ENCODE measurements around the gene ZFYVE16.

The ZFYVE16 gene

DNA sequence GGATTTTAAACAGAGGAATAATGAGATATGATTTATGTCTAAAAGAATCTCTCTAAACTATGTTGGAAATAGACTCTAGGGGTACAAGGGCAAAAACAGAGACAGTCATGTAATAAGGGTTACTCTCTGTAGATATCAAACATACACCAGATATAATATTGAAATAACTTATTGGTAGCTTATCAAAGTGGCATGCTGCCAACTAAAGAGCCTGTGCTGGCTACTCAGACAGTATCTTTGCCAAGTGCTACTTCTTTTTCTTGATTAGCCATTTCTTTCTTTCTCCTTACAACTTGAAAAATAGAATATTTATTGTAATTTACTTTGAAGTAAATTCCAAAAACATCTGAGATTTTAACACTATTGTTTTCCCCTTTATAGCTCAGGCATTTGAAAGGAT lies 34.9 kb downstream of the ZFYVE16 start:
- no peak for ATAC-seq

DNA sequence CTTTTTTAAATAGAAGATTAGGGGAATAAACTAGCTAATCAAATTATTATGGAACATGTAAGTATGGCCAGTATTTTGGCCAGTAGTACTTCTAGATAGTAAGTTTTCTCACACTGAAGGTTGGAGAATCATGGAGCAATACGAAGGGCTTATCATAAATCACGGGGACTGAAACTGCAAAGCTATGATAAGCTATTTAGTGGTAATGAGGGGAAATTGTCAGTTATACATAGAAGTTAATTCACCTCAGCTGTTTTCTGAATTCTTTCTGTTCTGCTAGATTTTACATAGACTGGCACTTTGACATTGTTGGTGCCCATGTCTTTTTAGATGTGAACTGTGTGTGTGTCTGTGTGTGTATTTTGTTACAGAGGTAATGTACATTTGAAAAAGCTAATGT lies 45.5 kb downstream of the ZFYVE16 start:
- ATAC-seq, result no peak
- 0 out of 2 replicates have a peak, but pooled peaks have one; percentile 12 for TF ChIP-seq ISL1 (CRISPR knock-in tag; IDR thresholded peaks at IDR 0.05)
- no peak for TF ChIP-seq ZFP3 (CRISPR knock-in tag; IDR thresholded peaks at IDR 0.05)

More for the DNA sequence above, 34.9 kb downstream of the ZFYVE16 start:
- TF ChIP-seq, protein P1, sequence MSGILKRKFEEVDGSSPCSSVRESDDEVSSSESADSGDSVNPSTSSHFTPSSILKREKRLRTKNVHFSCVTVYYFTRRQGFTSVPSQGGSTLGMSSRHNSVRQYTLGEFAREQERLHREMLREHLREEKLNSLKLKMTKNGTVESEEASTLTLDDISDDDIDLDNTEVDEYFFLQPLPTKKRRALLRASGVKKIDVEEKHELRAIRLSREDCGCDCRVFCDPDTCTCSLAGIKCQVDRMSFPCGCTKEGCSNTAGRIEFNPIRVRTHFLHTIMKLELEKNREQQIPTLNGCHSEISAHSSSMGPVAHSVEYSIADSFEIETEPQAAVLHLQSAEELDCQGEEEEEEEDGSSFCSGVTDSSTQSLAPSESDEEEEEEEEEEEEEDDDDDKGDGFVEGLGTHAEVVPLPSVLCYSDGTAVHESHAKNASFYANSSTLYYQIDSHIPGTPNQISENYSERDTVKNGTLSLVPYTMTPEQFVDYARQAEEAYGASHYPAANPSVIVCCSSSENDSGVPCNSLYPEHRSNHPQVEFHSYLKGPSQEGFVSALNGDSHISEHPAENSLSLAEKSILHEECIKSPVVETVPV (CRISPR knock-in tag; IDR thresholded peaks at IDR 0.05), result no peak
- TF ChIP-seq, protein P2, sequence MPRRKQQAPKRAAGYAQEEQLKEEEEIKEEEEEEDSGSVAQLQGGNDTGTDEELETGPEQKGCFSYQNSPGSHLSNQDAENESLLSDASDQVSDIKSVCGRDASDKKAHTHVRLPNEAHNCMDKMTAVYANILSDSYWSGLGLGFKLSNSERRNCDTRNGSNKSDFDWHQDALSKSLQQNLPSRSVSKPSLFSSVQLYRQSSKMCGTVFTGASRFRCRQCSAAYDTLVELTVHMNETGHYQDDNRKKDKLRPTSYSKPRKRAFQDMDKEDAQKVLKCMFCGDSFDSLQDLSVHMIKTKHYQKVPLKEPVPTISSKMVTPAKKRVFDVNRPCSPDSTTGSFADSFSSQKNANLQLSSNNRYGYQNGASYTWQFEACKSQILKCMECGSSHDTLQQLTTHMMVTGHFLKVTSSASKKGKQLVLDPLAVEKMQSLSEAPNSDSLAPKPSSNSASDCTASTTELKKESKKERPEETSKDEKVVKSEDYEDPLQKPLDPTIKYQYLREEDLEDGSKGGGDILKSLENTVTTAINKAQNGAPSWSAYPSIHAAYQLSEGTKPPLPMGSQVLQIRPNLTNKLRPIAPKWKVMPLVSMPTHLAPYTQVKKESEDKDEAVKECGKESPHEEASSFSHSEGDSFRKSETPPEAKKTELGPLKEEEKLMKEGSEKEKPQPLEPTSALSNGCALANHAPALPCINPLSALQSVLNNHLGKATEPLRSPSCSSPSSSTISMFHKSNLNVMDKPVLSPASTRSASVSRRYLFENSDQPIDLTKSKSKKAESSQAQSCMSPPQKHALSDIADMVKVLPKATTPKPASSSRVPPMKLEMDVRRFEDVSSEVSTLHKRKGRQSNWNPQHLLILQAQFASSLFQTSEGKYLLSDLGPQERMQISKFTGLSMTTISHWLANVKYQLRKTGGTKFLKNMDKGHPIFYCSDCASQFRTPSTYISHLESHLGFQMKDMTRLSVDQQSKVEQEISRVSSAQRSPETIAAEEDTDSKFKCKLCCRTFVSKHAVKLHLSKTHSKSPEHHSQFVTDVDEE (CRISPR knock-in tag; IDR thresholded peaks at IDR 0.05), result no peak
- TF ChIP-seq SNAI2 (CRISPR knock-in tag; IDR thresholded peaks at IDR 0.05) (no peak), ZFP3 (CRISPR knock-in tag; IDR thresholded peaks at IDR 0.05) (no peak), ESRRG (CRISPR knock-in tag; IDR thresholded peaks at IDR 0.05) (no peak), OSR1 (CRISPR knock-in tag; IDR thresholded peaks at IDR 0.05) (no peak), TOX (CRISPR knock-in tag; IDR thresholded peaks at IDR 0.05; ENCODE audit: borderline replicate concordance) (no peak), ZFP30 (CRISPR knock-in tag; IDR thresholded peaks at IDR 0.05) (no peak), ZNF70 (CRISPR knock-in tag; IDR thresholded peaks at IDR 0.05) (no peak)

DNA sequence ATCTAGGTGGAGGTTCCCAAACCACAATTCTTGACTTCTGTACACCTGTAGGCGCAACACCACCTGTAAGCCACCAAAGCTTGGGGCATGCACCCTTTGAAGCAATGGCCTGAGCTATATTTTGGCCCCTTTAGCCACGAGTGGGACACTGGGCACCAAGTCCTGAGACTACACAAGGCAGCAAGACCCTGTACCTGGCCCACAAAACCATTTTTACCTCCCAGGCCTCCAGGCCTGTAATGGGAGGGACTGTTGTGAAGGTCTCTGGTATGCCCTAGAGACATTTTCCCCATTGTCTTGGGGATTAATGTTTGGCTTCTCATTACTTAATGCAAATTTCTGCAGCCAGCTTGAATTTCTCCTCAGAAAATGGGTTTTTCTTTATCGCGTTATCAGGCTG lies 55.4 kb downstream of the ZFYVE16 start:
- no peak for TF ChIP-seq GLIS3 (CRISPR knock-in tag; IDR thresholded peaks at IDR 0.05)
- TF ChIP-seq ARNTL (CRISPR knock-in tag; IDR thresholded peaks at IDR 0.05; ENCODE audit: borderline replicate concordance, low read depth), result no peak
- no peak for TF ChIP-seq ZNF565 (CRISPR knock-in tag; conservative IDR thresholded peaks at IDR 0.05; ENCODE audit: low read depth)
- TF ChIP-seq RARB (CRISPR knock-in tag; IDR thresholded peaks at IDR 0.05), result no peak
- TF ChIP-seq ZNF70 (CRISPR knock-in tag; IDR thresholded peaks at IDR 0.05), result no peak
- no peak for ATAC-seq

DNA sequence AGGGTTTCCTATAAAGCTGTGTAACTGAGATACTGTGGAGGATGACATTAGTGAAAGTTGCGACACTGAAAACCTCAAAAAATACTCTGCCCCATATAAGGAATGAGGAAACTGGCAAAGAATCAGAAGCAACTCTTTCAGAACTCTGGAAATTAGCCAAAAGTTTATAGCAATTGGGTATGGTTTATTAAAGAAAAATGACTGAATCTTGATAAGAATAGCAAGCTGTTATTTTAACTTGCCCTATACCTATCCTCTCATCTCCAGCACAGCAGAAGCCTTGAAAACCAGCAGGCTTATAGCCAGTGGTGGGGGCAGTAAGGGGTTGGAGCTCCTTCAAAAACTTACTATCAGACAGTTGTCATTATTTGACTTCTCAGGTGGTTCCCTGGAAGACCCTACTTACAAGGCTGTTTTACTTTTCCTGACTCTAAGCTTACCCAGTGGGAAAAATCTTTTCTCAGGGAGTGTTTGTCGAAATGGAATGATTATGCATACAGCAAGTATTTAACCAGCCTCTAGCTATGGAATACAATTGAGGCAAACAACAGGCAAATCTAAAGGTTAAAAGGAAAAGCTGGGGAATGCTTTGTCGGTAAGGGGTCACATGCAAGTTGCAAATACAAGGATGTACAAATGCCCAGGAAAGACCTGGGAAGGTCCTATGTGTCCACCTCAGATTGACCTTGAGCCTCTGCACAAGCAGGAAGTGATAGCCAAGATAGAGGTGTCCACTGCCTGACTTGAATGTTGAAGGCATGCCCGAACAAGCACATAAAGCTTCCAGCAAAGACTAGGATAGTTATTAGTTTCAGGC lies 59.0 kb downstream of the ZFYVE16 start:
- TF ChIP-seq, protein P3, sequence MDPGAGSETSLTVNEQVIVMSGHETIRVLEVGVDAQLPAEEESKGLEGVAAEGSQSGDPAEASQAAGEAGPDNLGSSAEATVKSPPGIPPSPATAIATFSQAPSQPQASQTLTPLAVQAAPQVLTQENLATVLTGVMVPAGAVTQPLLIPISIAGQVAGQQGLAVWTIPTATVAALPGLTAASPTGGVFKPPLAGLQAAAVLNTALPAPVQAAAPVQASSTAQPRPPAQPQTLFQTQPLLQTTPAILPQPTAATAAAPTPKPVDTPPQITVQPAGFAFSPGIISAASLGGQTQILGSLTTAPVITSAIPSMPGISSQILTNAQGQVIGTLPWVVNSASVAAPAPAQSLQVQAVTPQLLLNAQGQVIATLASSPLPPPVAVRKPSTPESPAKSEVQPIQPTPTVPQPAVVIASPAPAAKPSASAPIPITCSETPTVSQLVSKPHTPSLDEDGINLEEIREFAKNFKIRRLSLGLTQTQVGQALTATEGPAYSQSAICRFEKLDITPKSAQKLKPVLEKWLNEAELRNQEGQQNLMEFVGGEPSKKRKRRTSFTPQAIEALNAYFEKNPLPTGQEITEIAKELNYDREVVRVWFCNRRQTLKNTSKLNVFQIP (CRISPR knock-in tag; IDR thresholded peaks at IDR 0.05; ENCODE audit: borderline replicate concordance, low read depth), result no peak
- TF ChIP-seq OSR1 (CRISPR knock-in tag; IDR thresholded peaks at IDR 0.05), result no peak
- TF ChIP-seq, protein P4, sequence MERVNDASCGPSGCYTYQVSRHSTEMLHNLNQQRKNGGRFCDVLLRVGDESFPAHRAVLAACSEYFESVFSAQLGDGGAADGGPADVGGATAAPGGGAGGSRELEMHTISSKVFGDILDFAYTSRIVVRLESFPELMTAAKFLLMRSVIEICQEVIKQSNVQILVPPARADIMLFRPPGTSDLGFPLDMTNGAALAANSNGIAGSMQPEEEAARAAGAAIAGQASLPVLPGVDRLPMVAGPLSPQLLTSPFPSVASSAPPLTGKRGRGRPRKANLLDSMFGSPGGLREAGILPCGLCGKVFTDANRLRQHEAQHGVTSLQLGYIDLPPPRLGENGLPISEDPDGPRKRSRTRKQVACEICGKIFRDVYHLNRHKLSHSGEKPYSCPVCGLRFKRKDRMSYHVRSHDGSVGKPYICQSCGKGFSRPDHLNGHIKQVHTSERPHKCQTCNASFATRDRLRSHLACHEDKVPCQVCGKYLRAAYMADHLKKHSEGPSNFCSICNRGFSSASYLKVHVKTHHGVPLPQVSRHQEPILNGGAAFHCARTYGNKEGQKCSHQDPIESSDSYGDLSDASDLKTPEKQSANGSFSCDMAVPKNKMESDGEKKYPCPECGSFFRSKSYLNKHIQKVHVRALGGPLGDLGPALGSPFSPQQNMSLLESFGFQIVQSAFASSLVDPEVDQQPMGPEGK (CRISPR knock-in tag; IDR thresholded peaks at IDR 0.05; ENCODE audit: borderline replicate concordance), result no peak
- no peak for TF ChIP-seq TOX (CRISPR knock-in tag; IDR thresholded peaks at IDR 0.05; ENCODE audit: borderline replicate concordance)
- no peak for TF ChIP-seq BACH2 (CRISPR knock-in tag; IDR thresholded peaks at IDR 0.05; ENCODE audit: borderline replicate concordance)
- TF ChIP-seq TCF4 (CRISPR knock-in tag; IDR thresholded peaks at IDR 0.05; ENCODE audit: borderline replicate concordance), result no peak
- TF ChIP-seq GLIS3 (CRISPR knock-in tag; IDR thresholded peaks at IDR 0.05), result no peak
- no peak for TF ChIP-seq ESRRG (CRISPR knock-in tag; IDR thresholded peaks at IDR 0.05)
- no peak for TF ChIP-seq ARNTL (CRISPR knock-in tag; IDR thresholded peaks at IDR 0.05; ENCODE audit: borderline replicate concordance, low read depth)
- TF ChIP-seq, protein P5, sequence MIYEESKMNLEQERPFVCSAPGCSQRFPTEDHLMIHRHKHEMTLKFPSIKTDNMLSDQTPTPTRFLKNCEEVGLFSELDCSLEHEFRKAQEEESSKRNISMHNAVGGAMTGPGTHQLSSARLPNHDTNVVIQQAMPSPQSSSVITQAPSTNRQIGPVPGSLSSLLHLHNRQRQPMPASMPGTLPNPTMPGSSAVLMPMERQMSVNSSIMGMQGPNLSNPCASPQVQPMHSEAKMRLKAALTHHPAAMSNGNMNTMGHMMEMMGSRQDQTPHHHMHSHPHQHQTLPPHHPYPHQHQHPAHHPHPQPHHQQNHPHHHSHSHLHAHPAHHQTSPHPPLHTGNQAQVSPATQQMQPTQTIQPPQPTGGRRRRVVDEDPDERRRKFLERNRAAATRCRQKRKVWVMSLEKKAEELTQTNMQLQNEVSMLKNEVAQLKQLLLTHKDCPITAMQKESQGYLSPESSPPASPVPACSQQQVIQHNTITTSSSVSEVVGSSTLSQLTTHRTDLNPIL (CRISPR knock-in tag; IDR thresholded peaks at IDR 0.05; ENCODE audit: low read depth), result no peak
- TF ChIP-seq, protein P1 (CRISPR knock-in tag; IDR thresholded peaks at IDR 0.05), result no peak
- no peak for TF ChIP-seq SNAI2 (CRISPR knock-in tag; IDR thresholded peaks at IDR 0.05)
- TF ChIP-seq, protein P2 (CRISPR knock-in tag; IDR thresholded peaks at IDR 0.05), result no peak
- no peak for TF ChIP-seq ZNF8 (CRISPR knock-in tag; IDR thresholded peaks at IDR 0.05)
- no peak for ATAC-seq
